ENCODE data around the gene KATNAL1. TPM values are rescaled to one million over a fixed set of nuclear protein-coding genes. Genes with fewer than 3 reads are reported as not detected.

Gene KATNAL1
- total RNA-seq, 1 donor from 2014 or later: 20.2 TPM

GRCh38 chr13:30196025-30196424, 111.3 kb downstream of the KATNAL1 start:
- TF ChIP-seq CTCF (conservative IDR thresholded peaks at IDR 0.05): no peak
- no peak overlapping the region for H3K4me3 Mint-ChIP-seq
- no peaks in the 10 kb centered on the region for H3K36me3 Mint-ChIP-seq
- H3K9me3 Mint-ChIP-seq: no peaks in the 10 kb centered on the region
- H3K27me3 Mint-ChIP-seq: no peaks in the 10 kb centered on the region
- no peak overlapping the region for H3K27ac Mint-ChIP-seq
- H3K4me1 Mint-ChIP-seq (ENCODE audit: unreplicated experiment): peaks cover 28% of the 10 kb centered on the region
- no peak for DNase-seq (ENCODE audit: extremely low spot score, unreplicated experiment)

- no peak for DNase-seq (ENCODE audit: extremely low spot score, unreplicated experiment)
- no peaks in the 10 kb centered on the region for H3K27me3 Mint-ChIP-seq
- no peaks in the 10 kb centered on the region for H3K36me3 Mint-ChIP-seq
- TF ChIP-seq CTCF (conservative IDR thresholded peaks at IDR 0.05): no peak
- H3K4me1 Mint-ChIP-seq (ENCODE audit: unreplicated experiment): peaks cover 28% of the 10 kb centered on the region
- no peak overlapping the region for H3K4me3 Mint-ChIP-seq
- no peak overlapping the region for H3K27ac Mint-ChIP-seq
- no peaks in the 10 kb centered on the region for H3K9me3 Mint-ChIP-seq
Measured at GRCh38 chr13:30194906-30195305, 112.4 kb downstream of the KATNAL1 start.

- Mint-ChIP-seq H3K27me3 (no peaks in the 10 kb centered on the region), H3K4me1 (ENCODE audit: unreplicated experiment) (peaks cover 28% of the 10 kb centered on the region), H3K36me3 (no peaks in the 10 kb centered on the region), H3K9me3 (no peaks in the 10 kb centered on the region), H3K27ac (no peak overlapping the region), H3K4me3 (no peak overlapping the region)
- no peak for DNase-seq (ENCODE audit: extremely low spot score, unreplicated experiment)
- TF ChIP-seq CTCF (conservative IDR thresholded peaks at IDR 0.05): no peak
Measured at GRCh38 chr13:30193279-30194234, 113.8 kb downstream of the KATNAL1 start.

GRCh38 chr13:30192320-30193093, 114.8 kb downstream of the KATNAL1 start:
- no peak for DNase-seq (ENCODE audit: extremely low spot score, unreplicated experiment)
- H3K27ac Mint-ChIP-seq: no peak overlapping the region
- H3K27me3 Mint-ChIP-seq: no peaks in the 10 kb centered on the region
- H3K4me3 Mint-ChIP-seq: no peak overlapping the region
- TF ChIP-seq CTCF (conservative IDR thresholded peaks at IDR 0.05): no peak
- peaks cover 28% of the 10 kb centered on the region for H3K4me1 Mint-ChIP-seq (ENCODE audit: unreplicated experiment)
- no peaks in the 10 kb centered on the region for H3K36me3 Mint-ChIP-seq
- H3K9me3 Mint-ChIP-seq: no peaks in the 10 kb centered on the region

GRCh38 chr13:30191491-30192100, 115.8 kb downstream of the KATNAL1 start:
- Mint-ChIP-seq H3K27me3 (no peaks in the 10 kb centered on the region), H3K4me1 (ENCODE audit: unreplicated experiment) (peaks cover 36% of the 10 kb centered on the region), H3K27ac (no peak overlapping the region), H3K4me3 (no peak overlapping the region), H3K9me3 (no peaks in the 10 kb centered on the region), H3K36me3 (no peaks in the 10 kb centered on the region)
- no peak for DNase-seq (ENCODE audit: extremely low spot score, unreplicated experiment)
- TF ChIP-seq CTCF (conservative IDR thresholded peaks at IDR 0.05): no peak
